Activated T-cell treated with anti-CD3 and anti-CD28 coated beads for 1 hour (primary cell): ENCODE measurements around the gene NDUFS7.
"Not testable (repeated sequence)": the region's sequence is repeated elsewhere in the genome, so short reads cannot be mapped to it uniquely, and the experiment has no call there.

ENCODE experiments used
- DNase-seq: peaks from one replicate; pipeline ENCODE4 v3.0.0-alpha.2; 2020; ENCODE audit warnings: low read depth

Gene NDUFS7

DNA sequence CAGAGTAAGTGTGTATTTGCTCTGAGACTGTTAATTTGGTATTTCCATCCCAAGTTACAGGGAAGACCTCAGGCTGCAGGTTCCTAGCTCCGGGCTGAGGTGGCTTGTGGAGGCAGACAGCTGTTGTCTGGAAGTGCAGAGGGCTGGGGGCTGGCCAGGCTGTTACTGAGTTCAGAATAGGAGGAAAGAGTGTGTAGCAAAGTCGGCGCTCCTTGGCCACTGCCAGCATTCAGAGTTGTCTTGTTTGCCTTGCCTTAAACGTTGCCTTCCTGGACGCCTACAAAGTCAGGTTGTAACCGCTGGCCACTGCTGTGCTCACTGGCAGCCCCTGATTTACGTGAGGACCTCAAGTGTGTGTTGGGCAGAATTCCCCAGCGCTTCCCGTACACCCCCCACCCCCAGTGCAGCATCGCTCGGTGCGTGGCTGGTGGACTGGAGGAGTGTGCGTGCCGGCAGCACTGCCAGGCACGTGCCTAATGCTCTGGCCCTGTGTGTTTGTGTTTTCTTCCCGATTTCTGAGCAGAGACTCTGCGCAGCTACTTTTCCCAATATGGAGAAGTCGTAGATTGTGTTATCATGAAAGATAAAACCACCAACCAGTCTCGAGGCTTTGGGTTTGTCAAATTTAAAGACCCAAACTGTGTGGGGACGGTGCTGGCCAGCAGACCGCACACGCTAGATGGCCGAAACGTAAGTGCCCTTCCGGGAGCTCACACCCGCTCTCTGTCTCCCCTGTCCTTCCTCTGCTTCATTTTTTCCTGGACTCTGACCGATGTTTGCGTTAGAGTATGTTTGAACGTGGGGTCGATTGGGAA, 34.2 kb downstream of the NDUFS7 start:
- no peak for DNase-seq

- no peak for DNase-seq
Measured at GRCh38 chr19:1418496-1418775, 34.7 kb downstream of the NDUFS7 start.

GRCh38 chr19:1418951-1419738, 35.4 kb downstream of the NDUFS7 start:
- no peak for DNase-seq

- not testable (repeated sequence) for DNase-seq
Measured at GRCh38 chr19:1420085-1420484, 36.4 kb downstream of the NDUFS7 start.

GRCh38 chr19:1420590-1420989, 36.9 kb downstream of the NDUFS7 start:
- DNase-seq: no peak

DNA sequence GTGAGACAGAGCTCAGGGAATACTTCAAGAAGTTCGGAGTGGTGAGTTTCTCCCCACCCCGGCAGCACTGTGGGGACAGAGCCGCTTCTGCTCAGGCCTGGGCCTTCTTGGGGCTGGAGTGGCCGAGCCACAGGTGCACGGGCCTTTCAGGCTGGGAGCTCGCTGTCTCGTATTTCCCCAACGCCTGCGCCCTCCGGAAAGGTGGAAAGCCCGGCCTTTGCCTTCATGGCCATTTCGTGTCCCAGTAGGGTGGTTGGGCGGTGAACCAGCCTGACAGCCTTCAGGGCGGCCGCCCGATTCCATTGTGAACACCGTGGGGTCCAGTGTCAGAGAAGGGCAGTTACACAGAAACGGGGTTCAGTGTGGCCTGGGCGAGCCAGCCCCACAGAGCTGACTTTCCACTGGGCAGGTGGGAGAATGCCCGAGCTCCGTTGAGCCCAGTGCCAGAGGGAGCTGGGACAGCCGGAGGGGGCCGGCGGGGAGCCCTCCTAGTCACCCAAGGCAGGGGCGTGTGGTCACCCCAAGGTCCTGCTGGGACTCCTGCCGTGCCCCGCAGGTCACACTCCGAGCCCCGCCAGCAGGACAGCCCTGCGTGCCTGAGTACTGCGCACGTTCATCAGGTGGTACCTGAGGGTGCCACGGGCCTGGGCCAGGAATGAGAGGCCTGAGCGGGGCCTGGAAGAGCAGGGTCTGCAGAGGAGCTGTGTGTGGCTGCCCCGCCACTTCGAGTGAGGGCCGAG, 37.7 kb downstream of the NDUFS7 start:
- DNase-seq: no peak

- DNase-seq: no peak
Measured at GRCh38 chr19:1421958-1422305, 38.2 kb downstream of the NDUFS7 start.

DNA sequence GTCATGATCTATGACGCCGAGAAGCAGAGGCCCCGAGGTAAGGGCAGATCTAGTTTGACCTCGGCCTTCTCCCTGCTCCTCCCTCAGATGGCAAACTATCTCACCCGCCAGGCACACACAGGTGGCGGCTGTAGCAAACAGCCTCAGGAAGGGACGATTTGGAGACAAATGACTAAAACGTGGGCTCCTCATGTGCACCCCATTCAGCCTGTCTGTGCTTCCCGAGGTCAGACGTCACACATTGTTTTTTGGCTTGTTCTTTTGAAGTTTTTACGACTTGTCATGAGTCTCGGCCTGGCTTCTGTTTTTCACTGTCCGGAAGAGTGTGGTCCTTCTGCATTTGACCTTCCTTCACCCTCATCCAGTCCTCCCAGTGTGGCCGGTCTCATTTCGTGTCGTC, 38.7 kb downstream of the NDUFS7 start:
- no peak for DNase-seq

DNA sequence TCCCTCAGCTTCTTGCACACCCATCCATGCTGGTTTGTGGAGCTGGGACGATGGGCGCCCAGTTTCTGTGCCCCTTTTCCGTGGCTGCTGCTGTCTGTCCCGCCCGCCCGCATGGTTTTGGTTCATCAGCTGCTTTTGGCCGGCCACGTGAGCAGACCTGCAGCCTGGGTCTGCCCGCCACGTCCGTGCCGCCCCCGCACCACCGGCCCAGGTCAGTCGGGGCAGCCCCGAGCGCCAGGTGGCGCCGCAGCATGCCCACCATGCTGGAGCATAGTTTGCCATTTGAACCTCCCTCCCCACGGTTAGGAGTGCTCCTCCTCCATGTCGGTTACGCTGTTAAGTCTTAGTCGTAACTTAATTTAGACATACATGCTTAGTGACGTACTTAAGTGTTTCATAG, 39.2 kb downstream of the NDUFS7 start:
- no peak for DNase-seq

GRCh38 chr19:1423436-1424191, 39.9 kb downstream of the NDUFS7 start:
- no peak for DNase-seq

DNA sequence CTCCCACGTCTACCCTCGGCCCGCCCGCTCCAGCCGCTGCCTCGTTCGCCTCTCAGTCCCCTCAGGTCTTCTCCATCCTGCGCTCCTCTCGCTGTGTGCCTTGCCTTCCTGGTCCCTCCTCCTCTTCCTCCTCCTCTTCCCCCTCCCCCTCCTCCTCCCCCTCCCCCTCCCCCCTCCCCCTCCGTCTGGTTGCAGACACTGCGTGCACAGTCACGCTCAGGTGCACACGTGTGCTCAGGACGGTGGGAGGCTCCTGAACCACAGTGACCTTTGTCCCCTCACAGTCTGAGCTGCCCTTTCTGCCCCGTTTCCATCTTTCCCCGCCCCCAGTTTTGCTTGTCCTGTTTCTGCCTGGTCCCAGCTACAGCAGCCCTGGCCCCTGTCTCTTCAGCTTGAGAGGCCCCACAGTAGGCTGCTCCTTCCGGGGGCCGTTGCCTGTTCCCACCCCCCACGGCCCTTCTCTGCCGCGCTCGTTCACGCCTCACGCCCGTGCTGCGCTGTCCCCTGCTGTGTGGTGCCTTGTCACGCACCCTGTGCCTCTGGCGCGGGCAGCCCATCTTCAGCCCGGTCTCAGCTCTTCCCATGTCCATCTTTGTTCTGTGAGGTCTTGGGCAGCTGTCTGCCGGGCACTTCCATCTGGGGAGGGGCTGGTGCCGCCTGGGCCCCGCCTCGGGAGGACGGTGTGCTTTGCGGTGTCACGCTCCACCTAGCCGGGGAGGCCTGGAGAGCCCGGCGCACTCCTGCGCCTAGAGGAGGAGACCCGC, 40.7 kb downstream of the NDUFS7 start:
- DNase-seq: no peak

- no peak for DNase-seq
Measured at GRCh38 chr19:1425102-1425837, 41.6 kb downstream of the NDUFS7 start.

DNA sequence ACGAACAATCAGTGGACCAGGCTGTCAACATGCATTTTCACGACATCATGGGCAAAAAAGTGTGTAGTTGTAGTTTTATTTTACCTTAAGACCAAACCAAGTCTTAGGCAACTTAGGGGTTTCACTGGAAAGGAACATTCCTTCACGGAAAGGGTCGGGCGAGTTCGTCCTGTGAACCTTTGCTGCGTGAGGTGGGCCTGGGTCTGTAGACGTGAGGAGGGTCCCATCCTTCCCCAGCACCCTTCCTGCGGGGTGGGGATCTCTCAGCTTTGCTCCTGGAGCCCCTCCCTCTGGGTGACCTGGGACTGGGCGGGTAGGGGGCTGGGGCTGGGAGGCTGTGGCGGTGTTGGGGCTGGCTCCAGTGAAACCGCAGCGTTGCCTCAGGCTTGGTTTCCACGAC, 42.2 kb downstream of the NDUFS7 start:
- DNase-seq: no peak

DNA sequence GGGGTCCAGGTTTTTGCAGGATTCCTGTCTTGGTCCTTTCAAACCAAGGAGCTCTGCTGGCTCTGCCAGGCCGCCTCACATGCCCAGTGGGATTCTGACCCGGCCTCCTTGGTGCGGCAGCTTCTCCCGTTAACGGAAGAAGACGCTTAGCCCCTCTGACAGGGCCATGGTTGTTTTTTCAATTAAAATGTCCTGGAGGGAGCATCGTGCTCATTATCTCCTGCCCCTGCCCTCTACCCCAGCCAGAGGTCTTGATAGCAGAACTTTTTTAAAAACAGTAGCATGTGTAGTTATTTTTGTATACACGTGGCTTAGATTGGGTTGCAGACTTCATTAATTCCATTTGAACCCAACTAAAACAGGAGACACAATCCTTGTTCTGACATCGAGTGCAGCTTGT, 43.0 kb downstream of the NDUFS7 start:
- no peak for DNase-seq

- no peak for DNase-seq
Measured at GRCh38 chr19:1427221-1427920, 43.7 kb downstream of the NDUFS7 start.

GRCh38 chr19:1428738-1429391, 45.2 kb downstream of the NDUFS7 start:
- DNase-seq: no peak

GRCh38 chr19:1429750-1430149, 46.0 kb downstream of the NDUFS7 start:
- DNase-seq: no peak

GRCh38 chr19:1430246-1430645, 46.5 kb downstream of the NDUFS7 start:
- DNase-seq: no peak

- no peak for DNase-seq
Measured at GRCh38 chr19:1431759-1432506, 48.2 kb downstream of the NDUFS7 start.
